GM19397 (cell line): ENCODE results near the gene TSC22D2.
"Not testable (repeated sequence)": the region's sequence is repeated elsewhere in the genome, so short reads cannot be mapped to it uniquely, and the experiment has no call there.

Source experiments
- ATAC-seq: cut with Tn5 transposase; IDR thresholded peaks from one replicate; pipeline ENCODE4 v1.9.1; 2021; ENCODE audit warnings: mild to moderate bottlenecking, moderate library complexity; ENCODE audit not compliant: unreplicated experiment

TSC22D2 gene

GRCh38 chr3:150479370-150479769 is 71.3 kb downstream of the TSC22D2 start:
- ATAC-seq = no peak

- ATAC-seq = no peak
Observed at GRCh38 chr3:150480877-150481276, 72.8 kb downstream of the TSC22D2 start.

GRCh38 chr3:150483226-150483625 is 75.1 kb downstream of the TSC22D2 start:
- ATAC-seq = no peak

- ATAC-seq = no peak
Observed at GRCh38 chr3:150484410-150484809, 76.3 kb downstream of the TSC22D2 start.

GRCh38 chr3:150488867-150489266 is 80.8 kb downstream of the TSC22D2 start:
- ATAC-seq = no peak

GRCh38 chr3:150490277-150490986 is 82.3 kb downstream of the TSC22D2 start:
- no peak for ATAC-seq

GRCh38 chr3:150494411-150494977 is 86.4 kb downstream of the TSC22D2 start:
- no peak for ATAC-seq

GRCh38 chr3:150495149-150495548 is 87.1 kb downstream of the TSC22D2 start:
- ATAC-seq = no peak

GRCh38 chr3:150495563-150496168 is 87.6 kb downstream of the TSC22D2 start:
- ATAC-seq = no peak

- no peak for ATAC-seq
Observed at GRCh38 chr3:150497956-150498355, 89.9 kb downstream of the TSC22D2 start.

- not testable (repeated sequence) for ATAC-seq
Observed at GRCh38 chr3:150500960-150501359, 92.9 kb downstream of the TSC22D2 start.

GRCh38 chr3:150503402-150504099 is 95.5 kb downstream of the TSC22D2 start:
- no peak for ATAC-seq

- ATAC-seq = no peak
Observed at GRCh38 chr3:150504483-150504882, 96.4 kb downstream of the TSC22D2 start.

GRCh38 chr3:150508401-150508800 is 100.3 kb downstream of the TSC22D2 start:
- ATAC-seq = no peak

- no peak for ATAC-seq
Observed at GRCh38 chr3:150509780-150510179, 101.7 kb downstream of the TSC22D2 start.

GRCh38 chr3:150511122-150511821 is 103.2 kb downstream of the TSC22D2 start:
- no peak for ATAC-seq

- no peak for ATAC-seq
Observed at GRCh38 chr3:150515210-150515609, 107.1 kb downstream of the TSC22D2 start.
